HG03439 (cell line): Measurements from ENCODE around the gene IL16.

Experiments
- ATAC-seq: cut with Tn5 transposase; IDR thresholded peaks from one replicate; pipeline ENCODE4 v1.9.1; 2021; ENCODE audit warnings: mild to moderate bottlenecking, moderate library complexity; ENCODE audit not compliant: unreplicated experiment

Gene IL16

GRCh38 chr15:81289910-81290309, 93.2 kb downstream of the IL16 start:
- ATAC-seq, result no peak

- ATAC-seq, result no peak
Observed at GRCh38 chr15:81291916-81292522, 95.3 kb downstream of the IL16 start.

- ATAC-seq, result no peak
Observed at GRCh38 chr15:81292523-81293001, 95.9 kb downstream of the IL16 start.

GRCh38 chr15:81293728-81294515, 97.2 kb downstream of the IL16 start:
- peak; percentile 59 for ATAC-seq

- ATAC-seq, result no peak
Observed at GRCh38 chr15:81294516-81294880, 97.8 kb downstream of the IL16 start.

GRCh38 chr15:81295486-81296121, 98.9 kb downstream of the IL16 start:
- ATAC-seq, result no peak

GRCh38 chr15:81296186-81296585, 99.5 kb downstream of the IL16 start:
- ATAC-seq, result no peak

- ATAC-seq, result peak; percentile 47
Observed at GRCh38 chr15:81296673-81297072, 100.0 kb downstream of the IL16 start.

GRCh38 chr15:81297147-81297572, 100.5 kb downstream of the IL16 start:
- ATAC-seq, result no peak

GRCh38 chr15:81297603-81298575, 101.2 kb downstream of the IL16 start:
- no peak for ATAC-seq

GRCh38 chr15:81298611-81299010, 101.9 kb downstream of the IL16 start:
- no peak for ATAC-seq

- no peak for ATAC-seq
Observed at GRCh38 chr15:81299156-81299555, 102.5 kb downstream of the IL16 start.

- no peak for ATAC-seq
Observed at GRCh38 chr15:81299630-81300273, 103.1 kb downstream of the IL16 start.

GRCh38 chr15:81301385-81301784, 104.7 kb downstream of the IL16 start:
- peak; percentile 1 for ATAC-seq

GRCh38 chr15:81301815-81302399, 105.2 kb downstream of the IL16 start:
- ATAC-seq, result peak; percentile 74

- ATAC-seq, result no peak
Observed at GRCh38 chr15:81302701-81303109, 106.0 kb downstream of the IL16 start.

- ATAC-seq, result no peak
Observed at GRCh38 chr15:81303244-81304225, 106.9 kb downstream of the IL16 start.

- no peak for ATAC-seq
Observed at GRCh38 chr15:81304226-81304625, 107.5 kb downstream of the IL16 start.

- ATAC-seq, result no peak
Observed at GRCh38 chr15:81308260-81308659, 111.6 kb downstream of the IL16 start.
